Measurements from ENCODE around the gene FEZ2.

The FEZ2 gene

GRCh38 chr2:36587556-36587955 is 10.4 kb downstream of the FEZ2 start:
- no peak for DNase-seq (ENCODE audit: low read depth in 2 of 2, low spot score in 1 of 2)

- DNase-seq (ENCODE audit: low read depth in 2 of 2, low spot score in 1 of 2): no peak
These were observed 10.9 kb downstream of the FEZ2 start for GRCh38 chr2:36587101-36587500.

GRCh38 chr2:36586672-36587071 is 11.3 kb downstream of the FEZ2 start:
- DNase-seq (ENCODE audit: low read depth in 2 of 2, low spot score in 1 of 2): no peak

DNA sequence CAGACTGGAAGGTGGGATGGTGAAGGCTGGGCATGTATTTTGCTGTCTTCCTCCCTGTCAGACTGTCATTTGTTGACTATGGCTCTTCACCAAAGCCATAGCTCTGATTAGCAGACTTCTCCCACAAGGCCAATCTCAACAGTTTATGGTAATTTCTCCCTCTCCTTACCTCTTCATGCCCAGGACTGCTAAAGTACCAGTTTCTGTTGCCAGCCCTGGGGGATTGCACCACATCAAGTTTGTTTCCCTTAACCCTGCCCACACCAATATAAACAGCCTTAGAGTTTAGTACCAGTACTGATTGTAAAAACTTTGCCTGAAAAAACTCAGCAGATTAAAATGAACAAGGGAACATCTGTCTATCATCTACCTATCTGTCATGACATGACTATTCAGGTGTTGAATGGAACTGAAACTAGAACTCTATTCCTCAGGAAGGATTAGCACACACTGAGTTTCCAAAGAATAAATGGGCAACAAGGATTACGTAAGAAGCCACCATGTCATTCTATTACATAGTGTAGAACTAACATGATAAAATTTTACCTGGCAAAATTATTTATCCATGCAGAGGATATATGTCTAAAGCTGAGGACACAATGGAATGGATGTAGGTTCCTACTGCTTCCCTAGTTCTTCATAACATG is 13.7 kb downstream of the FEZ2 start:
- no peak for DNase-seq (ENCODE audit: low read depth in 2 of 2, low spot score in 1 of 2)

GRCh38 chr2:36582951-36583350 is 15.0 kb downstream of the FEZ2 start:
- no peak for DNase-seq (ENCODE audit: low read depth in 2 of 2, low spot score in 1 of 2)

DNA sequence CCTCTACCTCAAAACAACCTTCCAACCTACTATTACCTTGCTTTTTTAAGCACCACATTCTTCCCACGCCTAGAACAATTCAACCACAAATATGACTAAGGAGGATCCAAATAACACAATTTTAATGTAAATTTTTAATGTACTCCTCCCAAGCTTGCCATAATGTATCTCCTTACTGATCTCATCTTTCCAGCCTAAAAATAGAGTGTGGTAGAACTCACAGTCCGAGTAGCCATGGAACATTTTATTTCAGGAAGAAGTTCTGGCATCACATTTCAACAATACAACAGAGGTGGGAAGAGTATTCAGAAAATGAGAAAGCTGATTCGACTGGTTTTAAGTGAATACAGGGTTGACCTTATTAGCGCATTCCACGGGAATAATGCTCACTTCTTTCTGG is 15.4 kb downstream of the FEZ2 start:
- DNase-seq (ENCODE audit: low read depth in 2 of 2, low spot score in 1 of 2): no peak

DNA sequence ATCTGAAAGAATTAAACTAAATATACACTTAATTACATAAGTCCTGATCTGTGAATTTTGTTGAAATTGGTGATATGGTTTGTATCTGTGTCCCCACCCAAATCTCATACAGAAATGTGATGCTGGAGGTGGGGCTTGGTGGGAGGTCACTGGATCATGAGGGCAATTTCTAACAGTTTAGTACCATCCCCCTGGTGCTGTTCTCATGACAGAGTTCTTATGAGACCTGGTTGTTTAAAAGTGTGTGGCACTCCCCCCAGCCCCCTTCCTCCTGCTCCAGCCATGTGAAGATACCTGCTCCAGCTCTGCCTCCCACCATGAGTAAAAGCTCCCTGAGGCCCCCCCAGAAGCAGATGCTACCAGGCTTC is 18.7 kb downstream of the FEZ2 start:
- DNase-seq (ENCODE audit: low read depth in 2 of 2, low spot score in 1 of 2): no peak

- no peak for DNase-seq (ENCODE audit: low read depth in 2 of 2, low spot score in 1 of 2)
These were observed 19.3 kb downstream of the FEZ2 start for GRCh38 chr2:36578343-36579296.

- DNase-seq (ENCODE audit: low read depth in 2 of 2, low spot score in 1 of 2): no peak
These were observed 20.1 kb downstream of the FEZ2 start for GRCh38 chr2:36577884-36578283.

DNA sequence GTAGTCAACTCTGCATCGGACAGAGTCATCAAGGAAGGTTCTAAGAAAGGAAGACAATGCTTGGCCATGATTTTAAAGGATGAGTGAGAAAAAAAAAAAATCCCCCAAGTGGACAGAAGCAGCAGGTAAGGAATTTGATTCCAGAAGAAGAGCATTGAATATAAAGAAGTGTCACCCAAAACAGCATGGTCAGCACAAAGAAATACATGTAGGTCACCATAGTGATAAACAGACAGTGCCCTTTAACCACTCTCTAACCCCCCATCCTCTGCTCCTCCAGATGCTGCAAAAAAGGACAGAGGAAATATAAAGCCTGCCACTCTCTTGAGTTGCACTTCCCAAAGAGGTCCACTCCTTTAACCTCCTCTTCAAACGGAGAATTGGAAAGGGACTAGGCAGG is 23.4 kb downstream of the FEZ2 start:
- DNase-seq (ENCODE audit: low read depth in 2 of 2, low spot score in 1 of 2): no peak

GRCh38 chr2:36573165-36573564 is 24.8 kb downstream of the FEZ2 start:
- no peak for DNase-seq (ENCODE audit: low read depth in 2 of 2, low spot score in 1 of 2)

DNA sequence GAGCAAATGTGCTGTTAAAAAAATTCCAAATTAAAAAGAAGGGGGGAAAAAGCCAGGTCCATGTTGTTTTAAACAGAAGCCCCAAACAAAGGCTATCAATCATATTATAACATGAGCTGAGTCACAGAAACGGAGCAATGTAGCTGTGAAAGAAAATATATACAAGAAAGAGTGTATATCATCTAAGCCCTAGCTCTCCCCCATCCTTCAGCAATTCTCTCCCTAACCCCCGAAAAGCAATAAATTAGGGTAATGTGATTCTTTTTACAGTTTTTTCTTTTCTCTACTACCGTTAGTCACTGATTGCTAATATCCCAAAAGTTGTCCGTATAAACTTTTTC is 25.3 kb downstream of the FEZ2 start:
- no peak for DNase-seq (ENCODE audit: low read depth in 2 of 2, low spot score in 1 of 2)

- DNase-seq (ENCODE audit: low read depth in 2 of 2, low spot score in 1 of 2): no peak
These were observed 25.8 kb downstream of the FEZ2 start for GRCh38 chr2:36572054-36572718.

- DNase-seq (ENCODE audit: low read depth in 2 of 2, low spot score in 1 of 2): no peak
These were observed 27.6 kb downstream of the FEZ2 start for GRCh38 chr2:36570416-36570815.

GRCh38 chr2:36569267-36569856 is 28.6 kb downstream of the FEZ2 start:
- no peak for DNase-seq (ENCODE audit: low read depth in 2 of 2, low spot score in 1 of 2)

GRCh38 chr2:36568516-36569246 is 29.3 kb downstream of the FEZ2 start:
- DNase-seq (ENCODE audit: low read depth in 2 of 2, low spot score in 1 of 2): no peak

DNA sequence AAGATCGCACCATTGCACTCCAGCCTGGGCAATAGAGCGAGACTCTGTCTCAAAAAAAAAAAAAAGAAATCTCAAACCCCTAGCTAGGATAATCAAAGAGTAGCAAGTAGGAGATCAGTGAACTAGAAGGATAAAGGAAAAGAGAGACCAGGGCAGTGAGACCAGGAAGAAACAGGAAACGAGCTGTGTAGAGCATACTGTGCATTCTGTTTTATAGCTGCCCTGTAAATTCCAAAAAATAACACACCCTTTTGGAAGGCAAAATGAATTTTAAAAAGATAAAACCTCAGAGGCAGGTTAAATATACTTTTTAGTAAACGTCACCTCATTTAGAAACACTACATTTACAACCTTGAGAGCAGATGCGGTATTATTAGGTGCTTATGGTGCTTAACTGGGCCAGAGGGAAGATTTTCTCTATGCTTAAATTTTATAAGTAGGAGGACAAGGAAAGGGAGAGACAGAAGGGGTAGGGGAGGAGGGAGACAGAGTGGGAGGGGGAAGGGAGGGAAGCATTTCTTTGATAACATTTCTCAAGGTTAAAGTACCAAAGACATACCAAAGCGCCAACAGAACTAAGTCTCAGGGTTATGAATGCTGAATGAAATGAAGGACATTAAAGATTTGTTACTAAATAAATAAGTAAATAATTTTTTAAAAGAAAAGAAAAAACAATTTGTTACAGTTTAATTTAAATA is 30.1 kb downstream of the FEZ2 start:
- no peak for DNase-seq (ENCODE audit: low read depth in 2 of 2, low spot score in 1 of 2)

- no peak for DNase-seq (ENCODE audit: low read depth in 2 of 2, low spot score in 1 of 2)
These were observed 31.1 kb downstream of the FEZ2 start for GRCh38 chr2:36566887-36567286.

DNA sequence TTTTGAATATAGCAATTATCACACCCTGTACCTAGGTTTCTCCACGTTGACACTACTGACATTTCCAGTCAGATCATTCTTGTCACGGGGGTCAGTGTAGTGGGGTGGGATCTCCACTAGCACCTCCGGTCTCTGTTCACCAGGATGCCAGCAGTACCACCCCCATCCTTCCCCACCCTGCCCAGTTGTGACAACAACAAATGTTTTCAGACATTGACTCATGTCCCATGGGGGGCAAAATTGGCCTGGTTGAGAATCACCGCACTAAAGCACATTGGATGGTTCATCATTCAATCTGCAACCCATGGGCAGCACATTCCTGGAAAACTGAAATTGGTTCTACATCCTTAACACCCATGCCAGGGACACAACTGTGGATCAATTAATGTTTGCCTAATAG is 32.3 kb downstream of the FEZ2 start:
- DNase-seq (ENCODE audit: low read depth in 2 of 2, low spot score in 1 of 2): no peak

DNA sequence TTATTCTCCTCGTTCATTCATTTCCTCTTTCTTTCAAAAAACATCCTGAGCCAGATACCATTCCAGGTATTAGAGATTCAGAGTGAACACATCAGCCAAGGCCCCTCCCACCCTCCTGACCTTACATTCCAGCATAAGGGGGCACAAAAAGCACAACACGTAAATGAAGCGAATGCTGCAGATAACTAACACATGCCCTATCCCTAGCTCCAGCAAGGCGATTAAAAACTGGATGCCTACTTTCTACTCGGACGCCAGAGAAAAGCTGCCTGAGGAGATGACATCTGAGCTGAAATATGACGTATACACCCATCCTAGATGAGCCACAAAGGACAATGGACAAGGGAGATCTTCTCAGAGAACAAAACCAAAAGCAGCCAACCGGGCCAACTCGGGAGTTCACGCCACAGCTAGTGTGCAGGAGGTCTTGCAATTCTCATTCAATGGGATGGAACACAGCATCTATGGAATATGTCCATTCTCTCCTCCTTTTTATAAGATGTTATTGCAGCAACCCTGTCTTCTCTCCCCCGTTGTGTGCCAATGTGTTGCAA is 33.5 kb downstream of the FEZ2 start:
- no peak for DNase-seq (ENCODE audit: low read depth in 2 of 2, low spot score in 1 of 2)
